GM19238 (cell line): Measurements from ENCODE around the gene RBM14.
A peak's percentile ranks its signal among the peaks of the same experiment; 100 is the strongest.
"Not testable (repeated sequence)": the region's sequence is repeated elsewhere in the genome, so short reads cannot be mapped to it uniquely, and the experiment has no call there.

Experiments
- DNase-seq: peaks from one replicate; pipeline ENCODE4 v3.0.0; 2011; ENCODE audit warnings: low spot score; ENCODE audit not compliant: insufficient read length

RBM14 gene, protein sequence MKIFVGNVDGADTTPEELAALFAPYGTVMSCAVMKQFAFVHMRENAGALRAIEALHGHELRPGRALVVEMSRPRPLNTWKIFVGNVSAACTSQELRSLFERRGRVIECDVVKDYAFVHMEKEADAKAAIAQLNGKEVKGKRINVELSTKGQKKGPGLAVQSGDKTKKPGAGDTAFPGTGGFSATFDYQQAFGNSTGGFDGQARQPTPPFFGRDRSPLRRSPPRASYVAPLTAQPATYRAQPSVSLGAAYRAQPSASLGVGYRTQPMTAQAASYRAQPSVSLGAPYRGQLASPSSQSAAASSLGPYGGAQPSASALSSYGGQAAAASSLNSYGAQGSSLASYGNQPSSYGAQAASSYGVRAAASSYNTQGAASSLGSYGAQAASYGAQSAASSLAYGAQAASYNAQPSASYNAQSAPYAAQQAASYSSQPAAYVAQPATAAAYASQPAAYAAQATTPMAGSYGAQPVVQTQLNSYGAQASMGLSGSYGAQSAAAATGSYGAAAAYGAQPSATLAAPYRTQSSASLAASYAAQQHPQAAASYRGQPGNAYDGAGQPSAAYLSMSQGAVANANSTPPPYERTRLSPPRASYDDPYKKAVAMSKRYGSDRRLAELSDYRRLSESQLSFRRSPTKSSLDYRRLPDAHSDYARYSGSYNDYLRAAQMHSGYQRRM

GRCh38 chr11:66616379-66617154 is at the start of gene RBM14:
RBM14 (plus strand) TSS chr11:66616630; CDS start chr11:66616721, 91 bp downstream.
- peak; percentile 98 for DNase-seq

- DNase-seq = no peak
Observed at GRCh38 chr11:66567787-66568123, 48.7 kb upstream of the RBM14 start.

GRCh38 chr11:66568124-66568916 is 48.1 kb upstream of the RBM14 start, which contains the start of gene CTSF:
CTSF (minus strand) TSS chr11:66568606; CDS start chr11:66568486, 120 bp downstream.
- peak; percentile 78 for DNase-seq

- no peak for DNase-seq
Observed at GRCh38 chr11:66569076-66569475, 47.4 kb upstream of the RBM14 start.

GRCh38 chr11:66570079-66570849 is 46.2 kb upstream of the RBM14 start:
- no peak for DNase-seq

- no peak for DNase-seq
Observed at GRCh38 chr11:66570850-66571180, 45.6 kb upstream of the RBM14 start.

GRCh38 chr11:66579017-66579606 is 37.3 kb upstream of the RBM14 start:
- DNase-seq = peak; percentile 87

GRCh38 chr11:66580803-66581202 is 35.6 kb upstream of the RBM14 start:
- no peak for DNase-seq

GRCh38 chr11:66581261-66581660 is 35.2 kb upstream of the RBM14 start:
- no peak for DNase-seq

DNA sequence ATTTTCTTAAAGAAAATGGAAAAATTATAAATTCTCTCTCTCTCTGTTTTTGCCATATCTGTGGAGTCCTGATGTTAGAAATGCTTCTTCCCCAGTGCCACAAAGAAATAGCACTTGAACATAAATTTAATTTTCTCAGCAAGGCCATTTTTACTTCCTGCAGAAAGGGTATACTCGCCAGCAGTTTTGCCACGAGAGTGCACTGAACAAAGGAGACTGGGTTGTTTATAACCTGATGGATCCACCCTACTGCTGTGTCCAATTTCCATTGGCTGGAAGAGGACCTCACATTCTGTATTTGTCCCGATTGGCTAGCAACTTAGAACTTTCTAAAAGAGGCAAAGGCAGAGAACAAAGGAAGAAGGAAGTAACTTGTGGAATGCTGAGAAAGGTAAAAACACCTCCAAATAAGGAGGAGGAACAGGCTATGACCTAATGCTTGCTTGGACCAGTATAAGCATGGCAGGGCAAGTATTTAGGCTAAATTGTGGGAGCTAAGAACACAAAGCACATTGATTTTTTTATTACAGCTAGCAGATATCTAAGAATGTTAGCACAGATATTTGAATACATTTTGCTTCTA is 33.8 kb upstream of the RBM14 start:
- DNase-seq = not testable (repeated sequence)

- DNase-seq = not testable (repeated sequence)
Observed at GRCh38 chr11:66585447-66585846, 31.0 kb upstream of the RBM14 start.

DNA sequence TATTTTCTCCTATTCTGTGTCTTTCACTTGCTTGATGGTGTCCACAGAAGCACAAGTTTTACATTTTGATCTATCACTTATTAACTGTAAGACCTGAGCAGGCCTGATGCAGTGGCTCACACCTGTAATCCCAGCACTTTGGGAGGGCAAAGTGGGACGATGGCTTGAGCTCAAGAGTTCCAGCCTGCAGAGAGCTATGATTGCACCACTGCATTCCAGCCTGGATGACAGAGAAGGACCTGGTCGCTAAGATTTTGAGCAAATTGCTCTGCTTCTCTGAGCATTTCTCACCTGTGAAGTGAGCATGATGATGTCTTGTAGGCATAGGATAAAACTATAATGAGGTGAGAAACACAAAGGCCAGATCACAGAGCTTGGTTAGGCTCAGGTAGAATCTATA is 30.3 kb upstream of the RBM14 start:
- DNase-seq = no peak

GRCh38 chr11:66589315-66589714 is 27.1 kb upstream of the RBM14 start:
- not testable (repeated sequence) for DNase-seq

DNA sequence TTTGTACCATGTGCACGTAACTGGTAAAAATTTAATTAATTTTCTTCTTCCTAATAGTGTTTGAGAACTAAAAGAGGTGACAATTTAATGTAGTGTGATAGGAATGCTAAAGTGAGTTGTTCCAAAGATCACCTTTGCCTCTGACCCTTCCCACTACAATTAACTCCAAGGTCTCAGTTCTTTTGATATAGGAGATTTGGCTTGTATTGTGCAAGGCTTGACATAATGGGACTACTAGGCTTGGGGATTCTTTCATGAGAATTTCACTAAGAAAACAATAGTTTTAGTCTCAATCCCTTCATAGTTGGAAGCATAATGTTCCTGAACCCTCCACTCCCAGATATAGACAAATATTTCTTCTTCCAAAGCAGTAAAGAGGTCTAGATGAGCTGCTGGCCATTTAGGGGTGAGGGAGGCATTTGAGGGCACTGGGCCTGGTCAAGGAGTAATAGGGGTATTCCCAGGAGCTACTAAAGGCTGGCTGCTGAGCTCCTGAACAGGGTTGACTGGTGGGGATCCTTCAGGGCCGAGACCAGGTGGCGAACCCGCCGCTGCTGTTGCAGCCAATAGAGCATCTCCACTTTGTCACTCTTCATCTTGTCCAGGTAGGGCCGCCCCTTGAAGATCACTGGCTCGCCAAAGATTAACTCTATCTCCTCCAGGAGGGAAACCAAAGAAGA is 26.3 kb upstream of the RBM14 start:
- DNase-seq = no peak

DNA sequence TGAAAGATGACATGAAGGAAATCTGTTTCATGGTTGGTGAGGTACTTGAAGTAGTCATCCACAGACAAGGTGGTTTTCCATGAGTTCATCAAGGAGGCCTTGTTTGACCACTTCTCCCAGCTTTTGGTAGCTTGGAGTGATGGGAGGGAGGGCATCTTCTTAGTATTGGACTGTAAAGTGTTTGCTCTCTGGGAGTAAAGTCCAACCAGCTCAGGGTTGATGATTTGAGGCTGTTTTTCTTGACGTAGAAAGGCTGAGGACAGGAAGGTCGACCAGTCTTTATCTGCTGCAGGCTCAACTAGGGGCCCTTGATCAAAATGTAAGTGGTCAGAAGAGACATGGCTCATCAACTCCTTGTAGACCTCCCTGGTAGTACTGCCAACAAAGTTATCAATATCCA is 25.3 kb upstream of the RBM14 start:
- DNase-seq = no peak

GRCh38 chr11:66592457-66593302 is 23.8 kb upstream of the RBM14 start, which contains the start of the genes CCDC87 and CCS:
CCDC87 (minus strand) TSS chr11:66593063; CDS start chr11:66593015, 48 bp downstream.
CCS (plus strand) TSS chr11:66593185; CDS start chr11:66593262, 77 bp downstream.
- peak; percentile 100 for DNase-seq

DNA sequence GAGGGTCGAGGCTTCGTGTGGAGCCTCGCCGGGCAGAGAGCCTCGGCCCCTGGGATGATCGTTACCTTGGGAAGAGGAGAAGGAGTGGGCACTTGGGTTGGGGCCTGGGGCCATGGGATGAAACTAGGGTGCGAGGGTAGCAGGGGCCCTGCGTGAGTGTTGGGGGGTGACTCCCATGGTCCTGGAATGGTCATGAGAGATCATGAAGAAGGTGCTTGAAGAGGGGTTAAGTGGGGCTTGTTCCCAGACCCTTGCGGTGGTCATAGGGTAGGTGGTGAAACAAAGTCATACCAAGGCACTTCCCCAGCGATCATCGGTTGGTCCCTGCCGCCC is 23.2 kb upstream of the RBM14 start:
- DNase-seq = no peak

- DNase-seq = no peak
Observed at GRCh38 chr11:66593650-66594049, 22.8 kb upstream of the RBM14 start.
